Transverse colon (tissue), 4 donors: Measurements from ENCODE around the gene BHLHE23. TPM values are rescaled to one million over a fixed set of nuclear protein-coding genes. Genes with fewer than 3 reads are reported as not detected.
"Not testable (repeated sequence)": the region's sequence is repeated elsewhere in the genome, so short reads cannot be mapped to it uniquely, and the experiment has no call there.

Experiments
- DNase-seq: peaks from one replicate; pipeline ENCODE4 v3.0.0-alpha.2; 2019
- H3K27ac ChIP-seq, 4 donors: fragments of 200-600 bp; sonication (generic); 2 replicates each; pipeline ENCODE4 v1.5.1; 2016 to 2018; ENCODE audit warnings: inconsistent platforms in 4 of 4
- H3K27me3 ChIP-seq: fragments of 200-600 bp; sonication (generic); 2 replicates; pipeline ENCODE4 v1.5.1; 2017; ENCODE audit warnings: inconsistent platforms
- H3K36me3 ChIP-seq, 4 donors: fragments of 200-600 bp; sonication (generic); 2 replicates each; pipeline ENCODE4 v1.5.1; 2017 to 2019; ENCODE audit warnings: inconsistent platforms in 4 of 4
- H3K4me1 ChIP-seq, 4 donors: fragments of 200-600 bp; sonication (generic); 2 replicates each; pipeline ENCODE4 v1.5.1; 2017 to 2020; ENCODE audit warnings: inconsistent platforms in 4 of 4
- H3K4me3 ChIP-seq, 4 donors: fragments of 200-600 bp; sonication (generic); 1 replicate in 1 of 4; 2 replicates in 3 of 4; pipeline versions ENCODE4 v1.5.1 to v1.6.1; 2017 to 2019; ENCODE audit warnings: inconsistent platforms in 4 of 4
- H3K9me3 ChIP-seq, 2 donors: fragments of 200-600 bp; sonication (generic); 2 replicates each; pipeline ENCODE4 v1.5.1; 2017 to 2019; ENCODE audit warnings: inconsistent platforms in 2 of 2
- CTCF ChIP-seq, 5 experiments: fragments of 200-600 bp in 3 of 5; fragments of 450-650 bp in 2 of 5; sonication (generic) in 3 of 5; IDR thresholded peaks; 1 replicate in 2 of 5; 2 replicates in 3 of 5; pipeline ENCODE4 v1.5.1; 2016 to 2017; ENCODE audit warnings: antibody characterized with exemption in 5 of 5, inconsistent platforms in 3 of 5, mild to moderate bottlenecking in 2 of 5, moderate library complexity in 1 of 5
- EP300 ChIP-seq: sonication (generic); formaldehyde crosslinking; IDR thresholded peaks from one replicate; pipeline ENCODE4 v1.6.1; 2017; ENCODE audit warnings: antibody characterized with exemption, low read depth
- POLR2A ChIP-seq: fragments of 450-650 bp; IDR thresholded peaks from one replicate; pipeline ENCODE4 v1.6.1; 2016; ENCODE audit warnings: antibody characterized with exemption, mild to moderate bottlenecking, moderate library complexity
- POLR2AphosphoS5 ChIP-seq, 3 donors: sonication (generic); formaldehyde crosslinking; IDR thresholded peaks; one replicate each; pipeline ENCODE4 v1.6.1; 2016; ENCODE audit warnings: antibody characterized with exemption in 3 of 3
- WGBS, 2 donors: methylation state at CpG; one replicate each; pipeline ENCODE4 v1.1.5; 2018; ENCODE audit warnings: low coverage in 1 of 2; 5-methylcytosine and 5-hydroxymethylcytosine counted together
- in situ Hi-C, 4 donors: fragments of 200-750 bp; cut with MboI; loops; one replicate each; pipeline versions ENCODE4 v1.15.0 to v1.15.1; 2017; ENCODE audit warnings: low sequenced_read_pairs in 3 of 4, low pct_ligation_motif_present in 1 of 4, low pct_unique_long_range_greater_than_20kb in 1 of 4
- intact Hi-C: fragments of 100-400 bp; cut with DNase I; formaldehyde crosslinking; loops from one replicate; pipeline ENCODE4 v1.15.1; 2023; ENCODE audit warnings: low total_unique reads
- total RNA-seq, 4 donors: library from RNA; depleted of rRNA; stranded (reverse); fragments of >200 nt; gene quantifications; one replicate each; pipeline ENCODE4 v1.1.0, GENCODE V29; 2016

BHLHE23 gene
- total RNA-seq, 4 donors from 2014 or later = not detected

- TF ChIP-seq POLR2A = no peak
- DNase-seq = no peak
These were observed 45.0 kb downstream of the BHLHE23 start for GRCh38 chr20:62961799-62962198.

GRCh38 chr20:62961310-62961783 is 45.4 kb downstream of the BHLHE23 start:
- DNase-seq = no peak
- H3K36me3 ChIP-seq = no peaks in the 10 kb centered on the region
- no peak overlapping the region for H3K4me3 ChIP-seq
- WGBS, 2 donors = 60 to 90% methylated on average over 1 to 16 of the region's 19 CpGs
- in situ Hi-C loops = no loop called here
- H3K4me1 ChIP-seq = no peaks in the 10 kb centered on the region
- TF ChIP-seq POLR2AphosphoS5 (IDR thresholded peaks at IDR 0.05) = no peak
- TF ChIP-seq POLR2A = no peak
- TF ChIP-seq EP300 = no peak
- no peak for TF ChIP-seq CTCF (IDR thresholded peaks at IDR 0.05)
- intact Hi-C loops = no loop called here
- H3K27me3 ChIP-seq = no peaks in the 10 kb centered on the region
- H3K9me3 ChIP-seq = no peaks in the 10 kb centered on the region
- no peak overlapping the region for H3K27ac ChIP-seq

More at GRCh38 chr20:62961799-62962198, 45.0 kb downstream of the BHLHE23 start:
- intact Hi-C loops (no loop called here), in situ Hi-C loops (no loop called here)
- H3K9me3 ChIP-seq = no peaks in the 10 kb centered on the region
- H3K27me3 ChIP-seq = no peaks in the 10 kb centered on the region
- no peak overlapping the region for H3K4me3 ChIP-seq
- WGBS, 2 donors = 80 to 91% methylated on average over 1 to 8 of the region's 8 CpGs
- H3K27ac ChIP-seq = no peak overlapping the region
- H3K4me1 ChIP-seq = no peaks in the 10 kb centered on the region
- H3K36me3 ChIP-seq = no peaks in the 10 kb centered on the region

GRCh38 chr20:62960446-62961309 is 46.1 kb downstream of the BHLHE23 start:
- 91% methylated on average over 17 of the region's 31 CpGs; no CpG with 5 or more reads in 1 of the 2 donors for WGBS, 2 donors
- H3K36me3 ChIP-seq, H3K27me3 ChIP-seq, H3K4me3 ChIP-seq, intact Hi-C loops, H3K9me3 ChIP-seq, H3K27ac ChIP-seq, in situ Hi-C loops, H3K4me1 ChIP-seq, DNase-seq: not testable (repeated sequence)

GRCh38 chr20:62959998-62960436 is 46.7 kb downstream of the BHLHE23 start:
- in situ Hi-C loops (no loop called here), intact Hi-C loops (no loop called here)
- Histone ChIP-seq H3K4me1 (peaks cover 0 to 11% (median 10%) of the 10 kb centered on the region in 4 donors), H3K27ac (no peak overlapping the region), H3K27me3 (no peaks in the 10 kb centered on the region), H3K9me3 (no peaks in the 10 kb centered on the region), H3K4me3 (no peak overlapping the region), H3K36me3 (no peaks in the 10 kb centered on the region)
- no peak for TF ChIP-seq CTCF (IDR thresholded peaks at IDR 0.05)
- no peak for TF ChIP-seq POLR2A
- TF ChIP-seq POLR2AphosphoS5 (IDR thresholded peaks at IDR 0.05) = no peak
- TF ChIP-seq EP300 = no peak
- WGBS, 2 donors = 89% methylated on average over 20 of the region's 20 CpGs; no CpG with 5 or more reads in 1 of the 2 donors
- DNase-seq = no peak

- 69% methylated on average over 34 of the region's 43 CpGs; no CpG with 5 or more reads in 1 of the 2 donors for WGBS, 2 donors
- Histone ChIP-seq H3K9me3 (no peaks in the 10 kb centered on the region), H3K27ac (no peak overlapping the region), H3K27me3 (no peaks in the 10 kb centered on the region), H3K36me3 (no peaks in the 10 kb centered on the region), H3K4me3 (no peak overlapping the region), H3K4me1 (peaks cover 4 to 18% (median 16%) of the 10 kb centered on the region in 4 donors)
- in situ Hi-C loops (no loop called here), intact Hi-C loops (no loop called here)
- DNase-seq = no peak
- no peak for TF ChIP-seq CTCF (IDR thresholded peaks at IDR 0.05)
- TF ChIP-seq POLR2A = no peak
- TF ChIP-seq POLR2AphosphoS5 (IDR thresholded peaks at IDR 0.05) = no peak
- TF ChIP-seq EP300 = no peak
These were observed 47.4 kb downstream of the BHLHE23 start for GRCh38 chr20:62959101-62959971.
